ENCODE results near the gene METRN. TPM values are rescaled to one million over a fixed set of nuclear protein-coding genes. Genes with fewer than 3 reads are reported as not detected.

METRN gene
- polyA plus RNA-seq, 2 of the 4 experiments (the other 2 are of a cell fraction) = 41.0 to 82.2 TPM

DNA sequence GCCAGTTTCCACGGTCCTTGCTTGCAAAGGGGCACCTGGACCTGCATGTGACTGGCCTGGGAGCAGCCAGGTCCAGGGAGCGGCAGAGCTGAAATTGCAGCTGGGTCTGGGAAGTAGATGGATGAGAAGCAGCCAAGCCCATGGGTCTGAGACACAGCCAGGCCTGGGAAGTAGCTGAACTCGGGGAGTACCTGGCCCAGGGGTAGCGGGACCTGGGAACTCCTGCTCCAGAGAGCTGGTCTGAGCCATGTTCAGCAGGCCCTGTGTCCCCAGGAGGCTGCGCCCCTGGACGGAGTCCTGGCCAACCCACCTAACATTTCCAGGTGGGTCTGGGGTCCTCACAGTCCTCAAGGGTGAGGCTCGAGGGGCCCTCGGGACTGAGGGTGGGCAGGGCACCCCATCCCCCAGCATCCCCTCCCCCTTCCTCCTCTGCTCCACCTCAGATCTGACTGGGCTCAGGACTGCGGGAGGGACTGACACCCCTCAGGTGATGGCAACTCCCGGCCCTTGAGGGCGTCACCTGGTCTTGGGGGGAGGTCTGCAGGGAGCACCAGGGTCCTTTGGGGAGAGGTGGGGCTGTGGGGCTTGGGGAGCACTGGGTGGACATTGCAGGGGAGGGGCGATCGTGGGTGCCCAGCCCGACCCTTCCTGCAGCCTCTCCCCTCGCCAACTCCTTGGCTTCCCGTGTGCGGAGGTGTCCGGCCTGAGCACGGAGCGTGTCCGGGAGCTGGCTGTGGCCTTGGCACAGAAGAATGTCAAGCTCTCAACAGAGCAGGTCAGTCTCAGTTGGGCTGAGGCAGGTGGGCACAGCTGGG lies 48.7 kb downstream of the METRN start:
- ATAC-seq = peak in 1 of 2 experiments; percentile 8; a peak in 2 of 6 replicates
- CTCF ChIA-PET = interaction anchor here (0.8 to 15.8 kb wide), 5 partner anchors 20 to 48 kb away, joined by 3 to 105 read pairs (median 4); partner anchors contain the start of genes CHTF18, METRN and RPUSD1

DNA sequence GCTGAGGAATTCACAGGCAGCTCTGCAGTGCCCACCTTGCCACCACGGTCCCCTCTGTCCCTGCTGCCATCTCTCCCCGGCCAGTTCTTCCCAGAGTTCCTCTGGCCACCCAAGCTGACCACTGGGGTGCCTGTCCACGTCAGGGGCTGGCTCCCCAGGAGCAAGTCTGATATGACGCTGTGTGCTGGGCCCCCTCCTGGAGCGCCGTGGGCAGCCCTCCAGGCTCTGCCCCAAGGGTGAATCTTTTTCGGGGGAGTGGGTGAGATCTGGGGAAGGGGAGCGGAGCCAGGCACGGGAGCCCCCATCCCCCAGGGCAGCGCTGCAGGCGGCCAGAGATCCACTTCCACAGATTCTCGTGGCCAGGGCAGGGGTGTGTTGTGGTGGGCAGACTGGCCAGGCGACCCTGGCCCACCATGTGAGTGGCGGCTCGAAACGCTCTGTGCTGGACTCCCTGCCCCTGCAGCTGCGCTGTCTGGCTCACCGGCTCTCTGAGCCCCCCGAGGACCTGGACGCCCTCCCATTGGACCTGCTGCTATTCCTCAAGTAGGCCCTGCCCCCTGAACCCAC lies 49.3 kb downstream of the METRN start:
- no peak for DNase-seq (ENCODE audit: low read depth in 1 of 2, low spot score in 1 of 2)
- Histone ChIP-seq H3K9me3 (no peaks in the 10 kb centered on the region), H3K4me3 (no peak overlapping the region), H3K4me2 (no peak overlapping the region), H3K4me1 (peaks cover 43% of the 10 kb centered on the region), H3K27ac (no peak overlapping the region; a peak in 1 of 6 replicates)
- TF ChIP-seq KDM5A (IDR thresholded peaks at IDR 0.05) (no peak), NFE2L2 (conservative IDR thresholded peaks at IDR 0.05; ENCODE audit: low read length) (no peak), RCOR1 (IDR thresholded peaks at IDR 0.05; ENCODE audit: low read depth, low read length) (no peak), RAD21 (conservative IDR thresholded peaks at IDR 0.05 in 1 of 2, IDR thresholded peaks at IDR 0.05 in 1 of 2) (no peak), BHLHE40 (IDR thresholded peaks at IDR 0.05; ENCODE audit: low read depth, low read length) (no peak), CHD2 (IDR thresholded peaks at IDR 0.05; ENCODE audit: low read length, partially characterized antibody) (no peak), CHD4 (IDR thresholded peaks at IDR 0.05; ENCODE audit: borderline replicate concordance) (no peak), NPAS2 (CRISPR knock-in tag; IDR thresholded peaks at IDR 0.05; ENCODE audit: borderline replicate concordance) (no peak), HEYL (CRISPR knock-in tag; IDR thresholded peaks at IDR 0.05) (no peak), ZSCAN20 (CRISPR knock-in tag; IDR thresholded peaks at IDR 0.05) (no peak)
- FAIRE-seq = no peak
- ATAC-seq = no peak
- POLR2A ChIA-PET = interaction anchor here (0.6 kb wide), 1 partner anchor 15 kb away, joined by 3 read pairs; no protein-coding TSS in a partner anchor
- WGBS (ENCODE audit: missing lambda C conversion rate) = 67% methylated on average over 10 of the region's 20 CpGs
- CTCF ChIA-PET = interaction anchor here (0.8 to 15.8 kb wide), 2 partner anchors 9 to 22 kb away, joined by 4 to 105 read pairs; partner anchors contain the start of genes CHTF18 and RPUSD1

More for the DNA sequence above, 48.7 kb downstream of the METRN start:
- peak overlapping the region in 1 of 2 experiments; percentile 1; a peak in 2 of 6 replicates for H3K27ac ChIP-seq
- peaks cover 41% of the 10 kb centered on the region for H3K4me1 ChIP-seq
- DNase-seq (ENCODE audit: low read depth in 1 of 2, low spot score in 1 of 2) (peak in 1 of 2 experiments; percentile 49), FAIRE-seq (no peak)
- no peak overlapping the region for H3K4me2 ChIP-seq
- TF ChIP-seq RCOR1 (IDR thresholded peaks at IDR 0.05; ENCODE audit: low read depth, low read length) (no peak), FOSB (CRISPR knock-in tag; IDR thresholded peaks at IDR 0.05) (no peak), POLR2AphosphoS2 (conservative IDR thresholded peaks at IDR 0.05; ENCODE audit: low read length) (no peak), GATA3 (IDR thresholded peaks at IDR 0.05; ENCODE audit: borderline replicate concordance) (no peak), EP300 (IDR thresholded peaks at IDR 0.05) (no peak)
- TF ChIP-seq, protein P1, sequence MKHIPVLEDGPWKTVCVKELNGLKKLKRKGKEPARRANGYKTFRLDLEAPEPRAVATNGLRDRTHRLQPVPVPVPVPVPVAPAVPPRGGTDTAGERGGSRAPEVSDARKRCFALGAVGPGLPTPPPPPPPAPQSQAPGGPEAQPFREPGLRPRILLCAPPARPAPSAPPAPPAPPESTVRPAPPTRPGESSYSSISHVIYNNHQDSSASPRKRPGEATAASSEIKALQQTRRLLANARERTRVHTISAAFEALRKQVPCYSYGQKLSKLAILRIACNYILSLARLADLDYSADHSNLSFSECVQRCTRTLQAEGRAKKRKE (CRISPR knock-in tag; IDR thresholded peaks at IDR 0.05; ENCODE audit: low read depth) = no peak
- TF ChIP-seq, protein P2, sequence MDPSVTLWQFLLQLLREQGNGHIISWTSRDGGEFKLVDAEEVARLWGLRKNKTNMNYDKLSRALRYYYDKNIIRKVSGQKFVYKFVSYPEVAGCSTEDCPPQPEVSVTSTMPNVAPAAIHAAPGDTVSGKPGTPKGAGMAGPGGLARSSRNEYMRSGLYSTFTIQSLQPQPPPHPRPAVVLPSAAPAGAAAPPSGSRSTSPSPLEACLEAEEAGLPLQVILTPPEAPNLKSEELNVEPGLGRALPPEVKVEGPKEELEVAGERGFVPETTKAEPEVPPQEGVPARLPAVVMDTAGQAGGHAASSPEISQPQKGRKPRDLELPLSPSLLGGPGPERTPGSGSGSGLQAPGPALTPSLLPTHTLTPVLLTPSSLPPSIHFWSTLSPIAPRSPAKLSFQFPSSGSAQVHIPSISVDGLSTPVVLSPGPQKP (IDR thresholded peaks at IDR 0.05; ENCODE audit: low read depth, low read length) = no peak
- H3K9me3 ChIP-seq = no peaks in the 10 kb centered on the region
- H3K4me3 ChIP-seq = no peak overlapping the region
- WGBS (ENCODE audit: missing lambda C conversion rate) = 50% methylated on average over 16 of the region's 21 CpGs
- POLR2A ChIA-PET = interaction anchor here (0.6 kb wide), 1 partner anchor 15 kb away, joined by 3 read pairs; no protein-coding TSS in a partner anchor

DNA sequence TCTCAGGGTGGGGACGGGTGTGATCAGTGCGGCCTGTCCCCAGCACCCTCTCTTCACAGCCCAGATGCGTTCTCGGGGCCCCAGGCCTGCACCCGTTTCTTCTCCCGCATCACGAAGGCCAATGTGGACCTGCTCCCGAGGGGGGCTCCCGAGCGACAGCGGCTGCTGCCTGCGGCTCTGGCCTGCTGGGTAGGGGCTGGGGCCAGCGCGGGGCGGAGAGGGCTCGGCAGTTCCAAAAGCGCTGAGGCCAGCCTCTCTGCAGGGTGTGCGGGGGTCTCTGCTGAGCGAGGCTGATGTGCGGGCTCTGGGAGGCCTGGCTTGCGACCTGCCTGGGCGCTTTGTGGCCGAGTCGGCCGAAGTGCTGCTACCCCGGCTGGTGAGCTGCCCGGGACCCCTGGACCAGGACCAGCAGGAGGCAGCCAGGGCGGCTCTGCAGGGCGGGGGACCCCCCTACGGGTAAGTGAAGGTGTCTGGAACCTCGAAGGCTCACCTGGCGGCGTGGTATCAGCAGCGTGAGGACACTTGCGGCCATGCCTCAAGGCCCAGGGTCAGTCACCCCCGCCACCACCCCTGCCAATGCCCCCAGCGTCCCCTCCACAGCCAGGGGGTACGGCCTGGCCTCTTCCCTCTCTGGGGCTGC lies 50.0 kb downstream of the METRN start:
- 90% methylated on average over 9 of the region's 38 CpGs for WGBS (ENCODE audit: missing lambda C conversion rate)
- Histone ChIP-seq H3K4me2 (no peak overlapping the region), H3K27ac (no peak overlapping the region), H3K9me3 (no peaks in the 10 kb centered on the region), H3K4me3 (no peak overlapping the region), H3K4me1 (peaks cover 41% of the 10 kb centered on the region)
- CTCF ChIA-PET = interaction anchor here (0.8 to 15.8 kb wide), 3 partner anchors 8 to 53 kb away, joined by 4 to 105 read pairs (median 4); partner anchors contain the start of genes CHTF18 and RPUSD1
- TF ChIP-seq CBX8 (IDR thresholded peaks at IDR 0.05) = no peak
- no peak for TF ChIP-seq EHF (CRISPR knock-in tag; IDR thresholded peaks at IDR 0.05)
- no peak for TF ChIP-seq EP300 (IDR thresholded peaks at IDR 0.05)
- no peak for TF ChIP-seq JUNB (IDR thresholded peaks at IDR 0.05)
- TF ChIP-seq HDAC2 (IDR thresholded peaks at IDR 0.05) = no peak
- no peak for ATAC-seq
- POLR2A ChIA-PET = no interaction called here
- no peak for FAIRE-seq
- DNase-seq (ENCODE audit: low read depth in 1 of 2, low spot score in 1 of 2) = no peak
